IPS DF 6.9 (cell line): ENCODE results near the gene GLP2R.
"Not testable (repeated sequence)": the region's sequence is repeated elsewhere in the genome, so short reads cannot be mapped to it uniquely, and the experiment has no call there.

Source experiments
- DNase-seq: peaks from one replicate; pipeline ENCODE4 v3.0.0-alpha.2; 2013; ENCODE audit warnings: low read depth, low spot score
- H3K27ac ChIP-seq: one replicate; pipeline ENCODE4 v1.5.1; 2013; ENCODE audit warnings: low read length, control low read depth
- H3K27me3 ChIP-seq: 2 replicates; pipeline ENCODE4 v1.6.1; 2013; ENCODE audit warnings: mild to moderate bottlenecking, low read length; ENCODE audit not compliant: control insufficient read depth, insufficient read depth
- H3K36me3 ChIP-seq: 2 replicates; pipeline ENCODE4 v1.6.1; 2013; ENCODE audit warnings: low read length; ENCODE audit not compliant: control insufficient read depth, insufficient read depth
- H3K4me1 ChIP-seq: 2 replicates; pipeline ENCODE4 v1.6.1; 2013; ENCODE audit warnings: low read length; ENCODE audit not compliant: control insufficient read depth, insufficient read depth
- H3K4me3 ChIP-seq: 2 replicates; pipeline ENCODE4 v1.5.1; 2013; ENCODE audit warnings: mild to moderate bottlenecking, low read length
- H3K9me3 ChIP-seq: 2 replicates; pipeline ENCODE4 v1.6.1; 2013; ENCODE audit warnings: low read length, inconsistent platforms; ENCODE audit not compliant: control insufficient read depth, insufficient read depth
- WGBS: extraction: QIAGEN DNeasy Blood & Tissue Kit; methylation state at CpG from one replicate; pipeline ENCODE4 v1.1.7; 2013; ENCODE audit warnings: mixed read lengths, missing lambda C conversion rate; ENCODE audit not compliant: insufficient read length, insufficient coverage; 5-methylcytosine and 5-hydroxymethylcytosine counted together

GLP2R gene, protein sequence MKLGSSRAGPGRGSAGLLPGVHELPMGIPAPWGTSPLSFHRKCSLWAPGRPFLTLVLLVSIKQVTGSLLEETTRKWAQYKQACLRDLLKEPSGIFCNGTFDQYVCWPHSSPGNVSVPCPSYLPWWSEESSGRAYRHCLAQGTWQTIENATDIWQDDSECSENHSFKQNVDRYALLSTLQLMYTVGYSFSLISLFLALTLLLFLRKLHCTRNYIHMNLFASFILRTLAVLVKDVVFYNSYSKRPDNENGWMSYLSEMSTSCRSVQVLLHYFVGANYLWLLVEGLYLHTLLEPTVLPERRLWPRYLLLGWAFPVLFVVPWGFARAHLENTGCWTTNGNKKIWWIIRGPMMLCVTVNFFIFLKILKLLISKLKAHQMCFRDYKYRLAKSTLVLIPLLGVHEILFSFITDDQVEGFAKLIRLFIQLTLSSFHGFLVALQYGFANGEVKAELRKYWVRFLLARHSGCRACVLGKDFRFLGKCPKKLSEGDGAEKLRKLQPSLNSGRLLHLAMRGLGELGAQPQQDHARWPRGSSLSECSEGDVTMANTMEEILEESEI

GRCh38 chr17:9825641-9826150, at the start of gene GLP2R:
Gene GLP2R, plus strand, starts transcription at chr17:9825924. Its CDS starts 140 bp downstream, at chr17:9826064.
- H3K27ac ChIP-seq: no peak within 1 kb of the TSS
- no peaks in the 10 kb centered on the region for H3K36me3 ChIP-seq
- no peaks in the 10 kb centered on the region for H3K9me3 ChIP-seq
- WGBS: no CpG with 5 or more reads among the region's 21 CpGs
- DNase-seq: no peak
- H3K27me3 ChIP-seq: no peaks in the 10 kb centered on the region
- no peaks in the 10 kb centered on the region for H3K4me1 ChIP-seq
- no peak within 1 kb of the TSS for H3K4me3 ChIP-seq

GRCh38 chr17:9776911-9777310, 48.8 kb upstream of the GLP2R start:
- no peaks in the 10 kb centered on the region for H3K9me3 ChIP-seq
- H3K4me1 ChIP-seq: no peaks in the 10 kb centered on the region
- no peak for DNase-seq
- no peak overlapping the region for H3K27ac ChIP-seq
- H3K27me3 ChIP-seq: no peaks in the 10 kb centered on the region
- H3K36me3 ChIP-seq: no peaks in the 10 kb centered on the region
- WGBS: no CpG with 5 or more reads among the region's 9 CpGs
- H3K4me3 ChIP-seq: no peak overlapping the region

DNA sequence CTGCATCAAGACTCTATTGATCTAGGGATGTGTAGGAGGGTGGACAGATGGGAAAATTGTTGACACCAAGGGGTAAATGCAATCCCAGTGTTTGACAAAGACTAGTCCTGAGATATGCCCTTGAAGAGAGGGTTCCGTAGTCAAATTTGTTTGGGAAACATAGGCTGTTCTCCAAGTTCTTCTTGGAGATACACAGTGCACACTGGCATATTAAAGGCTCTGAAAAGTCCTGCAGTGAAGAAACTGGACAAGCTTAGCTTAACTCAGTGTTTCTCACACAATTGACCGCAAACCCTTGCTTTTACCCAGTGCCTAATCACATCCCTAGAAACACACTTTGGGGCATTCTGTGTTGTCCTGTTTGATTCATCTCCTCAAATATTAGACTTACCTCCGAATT, 45.2 kb upstream of the GLP2R start:
- DNase-seq: no peak
- Histone ChIP-seq H3K27me3 (no peaks in the 10 kb centered on the region), H3K27ac (no peak overlapping the region), H3K36me3 (no peaks in the 10 kb centered on the region), H3K4me3 (no peak overlapping the region), H3K9me3 (no peaks in the 10 kb centered on the region), H3K4me1 (no peaks in the 10 kb centered on the region)
- WGBS: no CpG with 5 or more reads among the region's 3 CpGs

- Histone ChIP-seq H3K4me3 (no peak overlapping the region), H3K27ac (no peak overlapping the region), H3K4me1 (no peaks in the 10 kb centered on the region), H3K9me3 (no peaks in the 10 kb centered on the region), H3K36me3 (no peaks in the 10 kb centered on the region), H3K27me3 (no peaks in the 10 kb centered on the region)
- no CpG with 5 or more reads among the region's 4 CpGs for WGBS
- no peak for DNase-seq
Measured at GRCh38 chr17:9783050-9783449, 42.7 kb upstream of the GLP2R start.

GRCh38 chr17:9783465-9783864, 42.3 kb upstream of the GLP2R start:
- DNase-seq, H3K9me3 ChIP-seq, H3K4me1 ChIP-seq, H3K36me3 ChIP-seq, H3K27me3 ChIP-seq, H3K4me3 ChIP-seq, H3K27ac ChIP-seq: not testable (repeated sequence)
- WGBS: 100% methylated on average over 2 of the region's 5 CpGs

DNA sequence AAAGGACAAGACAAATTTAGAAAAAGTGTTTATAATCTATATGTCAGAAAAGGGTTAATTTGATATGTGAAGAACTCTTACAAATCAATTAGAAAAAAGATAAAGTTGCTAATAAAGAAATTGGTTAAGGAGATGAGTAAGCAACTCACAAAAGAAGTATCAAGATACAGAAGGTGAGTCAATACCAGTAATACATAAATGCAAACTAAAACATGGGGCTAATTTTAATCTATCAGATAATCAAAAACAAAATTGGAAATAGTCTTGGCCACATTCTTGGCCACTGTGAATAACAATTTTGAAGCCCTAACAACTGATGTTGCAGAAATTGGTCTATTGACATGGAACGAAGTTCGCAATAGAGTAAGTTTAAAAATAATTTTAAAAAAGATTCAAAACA, 41.2 kb upstream of the GLP2R start:
- no peaks in the 10 kb centered on the region for H3K36me3 ChIP-seq
- no peak overlapping the region for H3K27ac ChIP-seq

GRCh38 chr17:9788601-9789000, 37.1 kb upstream of the GLP2R start:
- no peak for DNase-seq
- WGBS: no CpG with 5 or more reads among the region's 8 CpGs
- H3K9me3 ChIP-seq: no peaks in the 10 kb centered on the region
- H3K4me1 ChIP-seq: no peaks in the 10 kb centered on the region
- H3K27ac ChIP-seq: no peak overlapping the region
- H3K36me3 ChIP-seq: no peaks in the 10 kb centered on the region
- H3K4me3 ChIP-seq: no peak overlapping the region
- no peaks in the 10 kb centered on the region for H3K27me3 ChIP-seq

More for the DNA sequence above, 41.2 kb upstream of the GLP2R start:
- no peak overlapping the region for H3K4me3 ChIP-seq
- no peak for DNase-seq
- 100% methylated on average over 2 of the region's 2 CpGs for WGBS
- no peaks in the 10 kb centered on the region for H3K4me1 ChIP-seq
- no peaks in the 10 kb centered on the region for H3K27me3 ChIP-seq
- no peaks in the 10 kb centered on the region for H3K9me3 ChIP-seq

- no peak for DNase-seq
- no peaks in the 10 kb centered on the region for H3K9me3 ChIP-seq
- H3K27me3 ChIP-seq: no peaks in the 10 kb centered on the region
- no CpG with 5 or more reads among the region's 4 CpGs for WGBS
- no peak overlapping the region for H3K4me3 ChIP-seq
- no peaks in the 10 kb centered on the region for H3K4me1 ChIP-seq
- H3K27ac ChIP-seq: no peak overlapping the region
- H3K36me3 ChIP-seq: no peaks in the 10 kb centered on the region
Measured at GRCh38 chr17:9790316-9790715, 35.4 kb upstream of the GLP2R start.

DNA sequence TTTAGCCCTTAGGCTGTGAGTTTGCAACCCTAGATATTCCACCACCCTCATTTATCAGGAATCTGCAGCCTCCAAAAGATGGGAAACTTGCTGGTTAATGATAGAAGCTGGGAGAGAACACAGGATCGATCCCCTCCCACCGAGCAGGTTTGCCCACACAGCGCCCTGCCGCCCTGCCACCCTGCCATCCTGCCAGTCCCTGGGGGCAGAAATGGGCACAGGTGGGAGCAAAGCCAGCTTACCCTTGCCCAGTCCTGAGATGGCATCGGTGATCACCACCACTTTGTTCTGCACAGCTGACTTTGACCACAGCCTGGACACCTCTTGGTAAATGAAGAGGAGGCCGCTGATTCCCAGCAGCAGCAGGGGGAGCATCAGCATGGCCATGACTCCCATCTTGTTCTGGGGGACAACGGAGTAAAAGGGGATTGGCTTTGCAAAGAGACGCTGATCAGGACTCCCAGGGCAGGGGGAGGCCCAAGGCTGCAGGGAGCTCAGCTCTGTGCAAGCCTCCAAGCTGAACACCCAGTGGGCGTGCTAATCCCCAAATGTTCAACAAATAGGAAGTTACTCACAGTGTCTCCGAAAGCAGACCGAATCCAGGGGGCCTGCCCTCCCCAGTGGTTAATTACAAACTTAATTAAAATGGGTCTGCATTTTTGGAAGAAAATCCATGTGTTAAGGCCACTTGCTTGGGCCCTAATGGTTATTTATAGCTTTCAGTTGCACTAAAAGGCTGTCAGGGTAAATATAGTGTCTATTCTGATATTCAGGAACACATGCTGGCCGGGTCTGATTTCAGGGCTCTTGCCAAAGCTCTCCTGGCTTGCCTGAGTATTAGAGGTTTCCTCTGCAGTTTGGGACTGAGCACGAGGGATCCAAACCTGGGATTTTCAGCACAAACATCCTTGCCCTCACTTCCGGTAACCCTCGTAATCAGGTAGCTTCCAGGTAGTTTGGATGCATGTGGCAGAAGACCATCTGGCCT, 34.5 kb upstream of the GLP2R start, which contains the start of gene DHRS7C:
TSS of gene DHRS7C (minus strand) at position 704 of the 988 bp plus-strand sequence. CDS start at position 396, 308 bp downstream.
- no peak for DNase-seq
- no CpG with 5 or more reads among the region's 15 CpGs for WGBS
- Histone ChIP-seq H3K4me3 (no peak within 1 kb of the TSS), H3K27ac (no peak within 1 kb of the TSS), H3K36me3 (no peaks in the 10 kb centered on the region), H3K27me3 (no peaks in the 10 kb centered on the region), H3K4me1 (no peaks in the 10 kb centered on the region), H3K9me3 (no peaks in the 10 kb centered on the region)
